Stomach smooth muscle (tissue), 2 donors: Measurements from ENCODE around the gene PIAS3.

ENCODE experiments used
- H3K27ac ChIP-seq: one replicate; pipeline ENCODE4 v1.7.0; 2013; ENCODE audit warnings: mild to moderate bottlenecking, low read length, inconsistent platforms
- H3K27me3 ChIP-seq, 2 donors: one replicate each; pipeline ENCODE4 v1.7.0; 2013; ENCODE audit warnings: low read length in 2 of 2; ENCODE audit not compliant: insufficient read depth in 2 of 2, control insufficient read depth in 1 of 2
- H3K36me3 ChIP-seq, 2 donors: one replicate each; pipeline ENCODE4 v1.7.0; 2013; ENCODE audit warnings: low read length in 2 of 2; ENCODE audit not compliant: control insufficient read depth in 2 of 2, insufficient read depth in 2 of 2
- H3K4me1 ChIP-seq: one replicate; pipeline ENCODE4 v1.7.0; 2013; ENCODE audit warnings: low read length; ENCODE audit not compliant: control insufficient read depth, insufficient read depth
- H3K4me3 ChIP-seq, 2 donors: one replicate each; pipeline ENCODE4 v1.7.0; 2013; ENCODE audit warnings: low read length in 2 of 2
- H3K9ac ChIP-seq, 2 donors: one replicate each; pipeline ENCODE4 v1.7.0; 2013; ENCODE audit warnings: low read length in 2 of 2, mild to moderate bottlenecking in 1 of 2
- H3K9me3 ChIP-seq, 2 donors: one replicate each; pipeline ENCODE4 v1.7.0; 2013; ENCODE audit warnings: low read length in 2 of 2; ENCODE audit not compliant: control insufficient read depth in 2 of 2
- donor health status: healthy.
- donor health status: Pancreatic carcinoma.

Gene PIAS3

DNA sequence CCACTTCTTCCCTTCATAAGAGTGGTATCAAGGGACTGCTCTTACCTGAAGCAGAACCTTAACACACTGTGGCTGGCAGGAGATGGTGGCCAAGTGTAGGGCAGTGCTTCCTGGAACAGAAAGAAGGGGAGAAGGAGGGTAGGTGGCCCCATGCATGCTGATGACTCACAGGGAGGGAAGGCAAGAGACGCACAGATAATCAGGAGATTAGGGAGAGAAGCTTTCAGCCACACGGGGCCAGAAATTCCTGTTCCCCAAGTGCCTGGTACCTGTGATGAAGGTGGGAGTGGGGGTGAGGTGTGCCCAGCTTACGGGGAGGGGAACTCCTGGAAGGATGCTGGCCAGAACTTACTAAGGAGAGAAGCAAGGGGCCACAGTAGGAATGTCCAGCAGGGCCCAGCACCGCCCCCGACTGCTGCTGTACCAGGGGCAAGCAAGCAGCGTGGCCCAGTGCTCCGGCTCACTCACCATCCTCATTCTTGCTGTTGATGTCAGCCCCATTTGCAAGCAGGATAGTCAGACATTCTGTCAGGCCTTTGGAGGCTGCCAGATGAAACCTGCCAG is 19.1 kb upstream of the PIAS3 start:
- H3K4me1 ChIP-seq: peaks cover 3% of the 10 kb centered on the region
- H3K36me3 ChIP-seq: no peaks in the 10 kb centered on the region
- no peak overlapping the region for H3K9ac ChIP-seq
- no peak overlapping the region for H3K27ac ChIP-seq
- no peaks in the 10 kb centered on the region for H3K9me3 ChIP-seq
- H3K27me3 ChIP-seq: peaks cover 0 to 5% of the 10 kb centered on the region in 2 donors
- no peak overlapping the region for H3K4me3 ChIP-seq

DNA sequence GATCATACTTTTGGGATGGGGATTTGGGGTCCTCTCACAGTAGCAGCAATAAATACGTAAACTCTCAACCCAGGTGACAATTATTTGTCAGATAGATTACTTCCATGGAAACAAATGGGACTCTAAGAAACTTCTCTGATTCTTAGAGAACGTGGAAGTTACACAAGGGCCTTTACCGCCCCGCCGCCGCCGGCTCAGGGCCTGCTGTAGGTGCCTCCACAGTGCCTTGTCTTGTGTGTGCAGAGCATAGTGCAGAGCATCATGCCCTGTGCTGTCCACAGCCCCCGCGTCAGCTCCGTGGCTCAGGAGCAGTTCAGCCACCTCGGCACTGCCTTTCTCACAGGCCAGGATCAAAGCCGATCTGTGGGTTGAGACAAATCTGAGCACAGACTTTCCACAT is 15.8 kb upstream of the PIAS3 start:
- Histone ChIP-seq H3K9me3 (no peaks in the 10 kb centered on the region), H3K27me3 (peaks cover 0 to 2% of the 10 kb centered on the region in 2 donors), H3K4me3 (no peak overlapping the region), H3K4me1 (peaks cover 19% of the 10 kb centered on the region), H3K36me3 (no peaks in the 10 kb centered on the region), H3K9ac (no peak overlapping the region), H3K27ac (no peak overlapping the region)

DNA sequence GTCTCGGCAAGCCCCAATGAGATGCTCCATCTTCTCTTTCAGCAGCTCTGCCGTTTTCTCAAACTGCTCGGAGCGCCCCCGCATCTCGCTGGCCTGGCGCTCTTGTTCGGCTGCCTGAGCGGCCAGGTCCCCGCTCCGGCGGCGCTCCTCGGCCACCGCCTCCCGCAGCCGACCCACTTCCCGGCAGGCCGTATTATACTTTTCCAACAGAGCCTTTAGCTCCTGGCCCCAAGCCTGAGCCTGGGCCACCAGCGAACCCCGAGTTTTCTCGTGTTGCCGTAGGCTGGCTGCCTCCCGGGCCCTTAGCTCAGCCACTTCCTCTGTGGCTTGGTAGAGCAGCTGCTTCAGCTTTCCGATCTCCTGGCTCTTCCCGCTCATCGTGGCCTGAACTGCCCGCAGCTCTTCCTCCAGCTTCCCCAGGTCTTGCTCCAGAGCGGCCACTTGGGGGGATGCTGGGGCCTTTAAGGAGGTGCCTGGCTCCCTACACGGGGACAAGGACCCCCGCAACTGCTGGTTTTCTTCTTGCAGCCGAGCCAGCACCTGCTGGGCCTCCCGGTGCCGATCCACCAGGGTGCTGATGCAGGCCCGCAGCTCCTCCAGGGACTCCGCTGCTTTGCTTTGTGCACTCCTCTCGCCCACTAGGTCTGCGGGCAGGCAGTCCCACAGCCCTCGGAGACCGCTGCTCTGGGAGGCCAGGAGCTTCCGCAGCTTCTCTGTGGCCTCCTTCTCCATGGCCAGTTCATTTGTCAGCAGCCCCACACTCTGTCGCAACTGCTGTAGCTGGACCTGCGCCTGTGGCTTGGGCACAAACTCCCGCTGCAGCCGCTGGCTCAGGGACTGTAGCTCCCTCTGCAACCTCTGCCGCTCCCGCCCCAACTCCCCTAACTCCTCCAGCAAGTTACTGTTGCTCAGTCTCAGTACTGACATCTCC is 13.4 kb upstream of the PIAS3 start:
- Histone ChIP-seq H3K36me3 (peaks cover 3 to 8% of the 10 kb centered on the region in 2 donors), H3K9me3 (no peaks in the 10 kb centered on the region), H3K4me1 (peaks cover 22% of the 10 kb centered on the region), H3K4me3 (peak overlapping the region; percentile 83 to 92), H3K27me3 (no peaks in the 10 kb centered on the region), H3K27ac (peak overlapping the region; percentile 87), H3K9ac (peak overlapping the region; percentile 86 to 87)

DNA sequence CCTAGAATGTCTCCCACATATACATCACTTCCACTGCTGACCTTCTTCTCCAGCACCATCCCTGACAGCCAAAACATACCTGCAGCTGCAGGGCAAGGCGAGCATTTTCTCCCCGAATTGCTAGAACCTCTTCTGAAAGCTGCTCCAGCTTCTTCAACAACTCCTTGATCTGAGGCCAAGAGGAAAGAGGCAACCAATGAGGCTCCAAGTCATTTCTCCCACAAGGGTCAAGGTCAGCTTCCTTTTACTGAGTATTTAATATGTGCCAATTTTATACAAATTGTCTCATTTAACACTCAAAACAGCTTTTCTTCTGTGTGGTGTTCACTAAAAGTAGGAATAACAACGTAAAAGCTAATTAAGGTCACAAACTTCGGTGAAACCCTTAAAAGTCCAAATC is 9.4 kb upstream of the PIAS3 start:
- no peak overlapping the region for H3K4me3 ChIP-seq
- H3K9me3 ChIP-seq: no peaks in the 10 kb centered on the region
- peaks cover 9 to 17% of the 10 kb centered on the region in 2 donors for H3K36me3 ChIP-seq
- no peak overlapping the region for H3K27ac ChIP-seq
- peaks cover 22% of the 10 kb centered on the region for H3K4me1 ChIP-seq
- no peak overlapping the region for H3K9ac ChIP-seq
- no peaks in the 10 kb centered on the region for H3K27me3 ChIP-seq

DNA sequence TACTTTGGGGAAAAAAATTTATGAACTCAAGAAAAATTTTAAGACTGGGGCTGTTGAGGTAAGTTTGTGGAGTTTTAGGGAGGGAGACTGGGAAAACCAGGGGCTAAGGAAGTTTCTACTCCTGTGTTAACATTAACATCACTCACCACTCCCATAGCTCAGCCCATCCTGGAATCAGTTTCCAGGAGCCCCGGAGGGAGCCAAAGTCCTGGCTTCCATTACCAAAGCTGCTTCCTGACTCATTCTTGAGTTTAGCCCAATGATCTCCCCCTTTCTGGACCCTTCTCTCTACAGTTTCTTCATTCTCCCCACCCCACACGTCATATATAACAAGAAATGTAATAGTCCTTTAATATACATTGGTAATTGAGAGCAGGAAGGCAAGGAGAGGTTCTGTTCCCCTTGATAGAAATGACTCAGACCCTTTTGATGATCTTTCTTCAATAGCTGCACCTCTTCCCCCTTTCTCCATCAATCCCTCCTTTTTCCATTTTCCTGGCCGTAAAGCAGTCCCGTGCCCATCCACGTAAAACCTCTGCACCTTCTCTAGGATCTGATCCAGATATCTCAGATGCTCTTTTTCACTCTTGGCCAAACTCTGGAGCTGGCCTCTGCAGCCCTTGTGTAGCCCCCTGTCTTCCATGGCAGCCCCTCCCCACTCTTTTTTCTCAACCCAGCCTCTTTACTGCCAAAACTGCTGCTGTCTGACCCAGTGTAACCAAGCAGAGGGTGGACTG is 4.6 kb upstream of the PIAS3 start:
- Histone ChIP-seq H3K9ac (no peak overlapping the region), H3K27ac (no peak overlapping the region)

DNA sequence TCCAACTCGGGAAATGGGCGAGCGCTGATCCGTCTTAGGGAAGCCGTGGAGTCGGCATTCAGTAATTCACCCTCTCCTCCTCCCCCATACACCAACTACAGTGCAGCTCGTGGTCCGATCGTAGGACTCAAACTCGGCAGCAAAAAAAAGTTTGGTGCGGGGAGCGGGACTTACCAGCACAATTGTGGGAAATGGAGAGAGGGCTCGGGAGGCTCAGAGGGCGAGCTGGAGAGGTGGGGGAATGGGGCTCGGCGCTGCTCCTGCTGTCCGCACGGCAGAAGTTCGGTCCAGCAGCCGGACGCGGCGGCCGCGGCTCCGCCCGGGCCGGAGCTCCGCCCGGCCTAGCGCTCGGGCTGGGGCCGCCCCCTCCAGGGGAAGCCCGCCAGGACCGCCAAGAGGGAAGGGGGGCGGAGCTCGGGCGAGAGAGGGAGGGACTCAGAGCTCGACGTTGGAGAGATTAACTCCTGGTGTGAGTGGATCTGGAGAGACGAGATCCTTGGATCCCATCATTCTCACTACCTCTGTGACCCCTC is 676 bp upstream of the PIAS3 start:
- Histone ChIP-seq H3K4me3 (peak overlapping the region; percentile 89 to 95), H3K9ac (peak overlapping the region; percentile 74 to 87), H3K27ac (peak overlapping the region; percentile 82), H3K4me1 (peaks cover 20% of the 10 kb centered on the region), H3K27me3 (no peaks in the 10 kb centered on the region), H3K36me3 (peaks cover 18 to 20% of the 10 kb centered on the region in 2 donors), H3K9me3 (no peaks in the 10 kb centered on the region)

More for the DNA sequence above, 4.6 kb upstream of the PIAS3 start:
- peaks cover 9 to 17% of the 10 kb centered on the region in 2 donors for H3K36me3 ChIP-seq
- H3K4me3 ChIP-seq: no peak overlapping the region
- no peaks in the 10 kb centered on the region for H3K27me3 ChIP-seq
- no peaks in the 10 kb centered on the region for H3K9me3 ChIP-seq
- peaks cover 7% of the 10 kb centered on the region for H3K4me1 ChIP-seq

DNA sequence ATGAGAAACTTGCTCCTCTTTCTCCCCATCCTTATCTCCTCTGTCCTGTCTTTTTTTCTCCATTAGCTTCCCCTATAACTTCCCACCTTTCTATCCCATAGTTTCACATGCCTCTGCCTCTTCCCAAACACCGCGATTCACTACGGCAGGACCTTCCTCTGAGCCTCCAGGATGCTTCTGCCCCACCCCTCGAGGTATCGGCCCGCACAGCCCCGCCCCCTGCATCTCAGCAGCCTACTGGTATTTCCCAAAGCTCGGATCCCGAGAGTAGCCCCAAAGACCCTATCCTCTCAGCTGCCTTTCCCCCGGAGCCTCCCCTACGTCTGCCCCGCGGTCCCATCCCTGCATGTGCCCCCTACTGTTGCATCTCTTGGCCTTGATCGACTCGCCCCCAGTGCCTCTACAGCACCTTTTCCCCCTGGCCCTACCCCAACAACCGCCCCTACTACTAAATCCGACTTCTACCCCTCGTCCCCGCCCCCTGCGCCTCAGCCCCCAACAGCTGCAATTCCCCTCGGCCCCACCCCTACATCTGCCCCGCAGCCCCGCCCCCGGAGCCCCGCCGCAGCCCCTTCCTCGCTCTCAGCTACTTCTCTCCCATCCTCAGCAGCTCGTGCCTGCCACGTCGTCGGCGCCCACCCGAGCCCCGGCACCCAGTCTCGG is 512 bp downstream of the PIAS3 start:
- no peaks in the 10 kb centered on the region for H3K9me3 ChIP-seq
- H3K36me3 ChIP-seq: peaks cover 30 to 32% of the 10 kb centered on the region in 2 donors
- peaks cover 20% of the 10 kb centered on the region for H3K4me1 ChIP-seq
- peak overlapping the region; percentile 82 for H3K27ac ChIP-seq
- H3K27me3 ChIP-seq: no peaks in the 10 kb centered on the region
- peak overlapping the region; percentile 64 to 74 for H3K9ac ChIP-seq
- H3K4me3 ChIP-seq: peak overlapping the region; percentile 89 to 95

DNA sequence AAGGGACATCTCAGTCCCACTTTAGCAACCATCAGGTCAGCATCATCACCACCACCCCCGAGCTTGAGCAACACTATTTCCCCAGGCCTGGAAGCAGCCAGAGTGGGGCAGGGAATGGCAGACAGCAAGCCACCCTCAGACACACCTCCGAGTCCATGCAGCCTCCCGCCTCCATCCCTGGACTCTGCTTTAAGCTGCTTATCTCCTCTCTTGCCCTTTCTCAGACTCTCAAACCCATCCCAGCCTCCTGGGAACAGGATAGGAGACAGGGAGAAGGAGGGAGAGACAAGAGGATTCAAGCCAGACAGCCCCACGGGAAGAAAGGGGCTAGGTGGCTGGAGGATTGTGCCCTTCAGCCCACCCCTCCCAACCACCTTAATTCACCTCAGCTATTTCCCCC is 1.7 kb downstream of the PIAS3 start:
- peak overlapping the region in 1 of 2 donors; percentile 74 for H3K9ac ChIP-seq
- H3K4me1 ChIP-seq: peaks cover 20% of the 10 kb centered on the region
- H3K27me3 ChIP-seq: no peaks in the 10 kb centered on the region
- H3K27ac ChIP-seq: no peak overlapping the region
- no peaks in the 10 kb centered on the region for H3K9me3 ChIP-seq
- H3K36me3 ChIP-seq: peaks cover 33 to 39% of the 10 kb centered on the region in 2 donors
- peak overlapping the region in 1 of 2 donors; percentile 95 for H3K4me3 ChIP-seq

DNA sequence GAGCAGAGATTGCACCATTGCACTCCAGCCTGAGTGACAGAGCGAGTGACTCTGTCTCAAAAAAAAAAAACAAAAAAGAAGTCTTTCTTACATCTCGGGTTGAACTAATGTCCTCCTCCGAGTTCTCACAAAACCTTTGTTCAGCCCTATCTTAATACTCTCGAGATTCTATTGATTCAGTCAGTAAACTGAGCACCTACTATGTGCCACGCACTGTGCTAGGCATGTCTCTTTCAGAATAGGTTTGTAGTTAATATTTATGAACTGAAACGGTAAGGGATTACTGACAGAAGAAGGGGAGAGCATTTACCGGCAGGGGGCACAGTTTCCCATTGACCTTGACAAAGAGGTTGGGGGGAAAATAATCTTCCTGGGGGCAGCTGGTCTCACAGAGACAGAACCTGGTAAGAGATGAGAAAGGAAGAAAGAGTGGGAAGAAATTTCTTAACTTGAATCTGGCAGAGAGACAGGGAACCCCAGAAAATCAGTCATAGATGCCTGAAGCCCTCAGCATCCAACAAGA is 3.4 kb downstream of the PIAS3 start:
- no peaks in the 10 kb centered on the region for H3K9me3 ChIP-seq
- no peak overlapping the region for H3K9ac ChIP-seq
- no peaks in the 10 kb centered on the region for H3K27me3 ChIP-seq
- no peak overlapping the region for H3K4me3 ChIP-seq
- H3K36me3 ChIP-seq: peaks cover 43 to 47% of the 10 kb centered on the region in 2 donors
- H3K4me1 ChIP-seq: peaks cover 20% of the 10 kb centered on the region
- no peak overlapping the region for H3K27ac ChIP-seq
